Measurements from ENCODE around the gene ZNF592. TPM values are rescaled to one million over a fixed set of nuclear protein-coding genes. Genes with fewer than 3 reads are reported as not detected.

ZNF592 gene
- total RNA-seq, 1 donor from 2014 or later, result 7.2 TPM

GRCh38 chr15:84810073-84810840, 61.9 kb downstream of the ZNF592 start:
- no peak for DNase-seq (ENCODE audit: low spot score)

GRCh38 chr15:84811151-84811550, 62.8 kb downstream of the ZNF592 start:
- DNase-seq (ENCODE audit: low spot score), result no peak

- no peak for DNase-seq (ENCODE audit: low spot score)
Measured at GRCh38 chr15:84811828-84812227, 63.4 kb downstream of the ZNF592 start.

- no peak for DNase-seq (ENCODE audit: low spot score)
Measured at GRCh38 chr15:84812842-84813241, 64.5 kb downstream of the ZNF592 start.

- no peak for DNase-seq (ENCODE audit: low spot score)
Measured at GRCh38 chr15:84813435-84813834, 65.0 kb downstream of the ZNF592 start.

GRCh38 chr15:84813931-84814330, 65.5 kb downstream of the ZNF592 start:
- no peak for DNase-seq (ENCODE audit: low spot score)

- no peak for DNase-seq (ENCODE audit: low spot score)
Measured at GRCh38 chr15:84814916-84815315, 66.5 kb downstream of the ZNF592 start.

GRCh38 chr15:84816694-84817465, 68.5 kb downstream of the ZNF592 start, which contains the start of gene ALPK3:
Gene ALPK3 (plus strand): TSS chr15:84817356. CDS start chr15:84817453, 97 bp downstream.
- peak; percentile 37 for DNase-seq (ENCODE audit: low spot score)

GRCh38 chr15:84817466-84818081, 69.2 kb downstream of the ZNF592 start:
- DNase-seq (ENCODE audit: low spot score), result peak; percentile 71

- DNase-seq (ENCODE audit: low spot score), result peak; percentile 48
Measured at GRCh38 chr15:84818261-84819131, 70.1 kb downstream of the ZNF592 start.

- DNase-seq (ENCODE audit: low spot score), result peak; percentile 34
Measured at GRCh38 chr15:84819291-84819768, 70.9 kb downstream of the ZNF592 start.

GRCh38 chr15:84819791-84820190, 71.4 kb downstream of the ZNF592 start:
- DNase-seq (ENCODE audit: low spot score), result no peak

- DNase-seq (ENCODE audit: low spot score), result peak; percentile 53
Measured at GRCh38 chr15:84821501-84822021, 73.2 kb downstream of the ZNF592 start.

- DNase-seq (ENCODE audit: low spot score), result no peak
Measured at GRCh38 chr15:84822653-84823281, 74.4 kb downstream of the ZNF592 start.

- no peak for DNase-seq (ENCODE audit: low spot score)
Measured at GRCh38 chr15:84823282-84823878, 75.0 kb downstream of the ZNF592 start.

GRCh38 chr15:84824260-84825007, 76.0 kb downstream of the ZNF592 start:
- peak; percentile 17 for DNase-seq (ENCODE audit: low spot score)

GRCh38 chr15:84826369-84826823, 78.0 kb downstream of the ZNF592 start:
- DNase-seq (ENCODE audit: low spot score), result no peak

- no peak for DNase-seq (ENCODE audit: low spot score)
Measured at GRCh38 chr15:84827246-84827645, 78.9 kb downstream of the ZNF592 start.
